Measurements from ENCODE around the gene MYH1. TPM values are rescaled to one million over a fixed set of nuclear protein-coding genes. Genes with fewer than 3 reads are reported as not detected.

The MYH1 gene
- total and polyA plus RNA-seq, 2 donors (not counting 3 experiments of a cell fraction or from before 2014, with no cell fraction given): not detected

GRCh38 chr17:10492004-10492403, 26.3 kb downstream of the MYH1 start:
- DNase-seq (ENCODE audit: low read depth, low spot score) (no peak), FAIRE-seq (no peak)
- no TSS peak for BruUV-seq (replicated peaks)
- intact Hi-C loops (cut with micrococcal nuclease): no loop called here
- no peak overlapping the region for H3K9ac ChIP-seq (replicated peaks; ENCODE audit: extremely low read depth, insufficient read depth, low read length)
- ChIA-PET POLR2A (no interaction called here), CTCF (no interaction called here)
- no peaks in the 10 kb centered on the region for H3K4me1 ChIP-seq (ENCODE audit: control insufficient read depth, extremely low read depth, insufficient read depth, low read length)
- TF ChIP-seq MYC (IDR thresholded peaks at IDR 0.05; ENCODE audit: low read depth, low read length) (no peak), GATA2 (IDR thresholded peaks at IDR 0.05; ENCODE audit: insufficient read depth, insufficient read length, low read depth, low read length) (no peak), MAX (IDR thresholded peaks at IDR 0.05; ENCODE audit: insufficient read depth, insufficient read length) (no peak), POLR2A (IDR thresholded peaks at IDR 0.05; ENCODE audit: low read depth, low read length) (no peak), JUN (IDR thresholded peaks at IDR 0.05; ENCODE audit: borderline replicate concordance, insufficient read depth, insufficient read length, low read depth) (no peak), EZH2 (IDR thresholded peaks at IDR 0.05; ENCODE audit: borderline replicate concordance, low read depth, low read length, severe bottlenecking) (no peak)
- H3K9me3 ChIP-seq (replicated peaks; ENCODE audit: control insufficient read depth, insufficient read depth, low read length): no peaks in the 10 kb centered on the region
- H3K36me3 ChIP-seq (ENCODE audit: control insufficient read depth in 2 of 2, extremely low read depth in 1 of 2, insufficient read depth in 2 of 2, low read length in 2 of 2): no peaks in the 10 kb centered on the region
- H3K27me3 ChIP-seq (ENCODE audit: control insufficient read depth in 2 of 2, insufficient read depth in 2 of 2, low read length in 2 of 2): no peaks in the 10 kb centered on the region
- no peaks in the 10 kb centered on the region for H4K20me1 ChIP-seq (replicated peaks; ENCODE audit: control insufficient read depth, extremely low read depth, insufficient read depth, low read length)
- no peak overlapping the region for H3K4me2 ChIP-seq (ENCODE audit: insufficient read depth, low read length)
- H3K79me2 ChIP-seq (ENCODE audit: control insufficient read depth, insufficient read depth, low read length): no peaks in the 10 kb centered on the region
- H3K4me3 ChIP-seq (replicated peaks in 1 of 3; ENCODE audit: insufficient read depth in 1 of 3, low read depth in 1 of 3, low read length in 3 of 3): no peak overlapping the region
- H3K27ac ChIP-seq (ENCODE audit: insufficient read depth, low read depth, low read length): no peak overlapping the region
- no peaks in the 10 kb centered on the region for H3K9me1 ChIP-seq (replicated peaks; ENCODE audit: control insufficient read depth, extremely low read depth, insufficient read depth, low read length)
- H2AFZ ChIP-seq (ENCODE audit: low read depth, low read length): no peak overlapping the region
- dilution Hi-C loops (cut with MboI; ENCODE audit: extremely low pct_ligation_motif_present, low sequenced_read_pairs): no loop called here

- CTCF ChIA-PET: no interaction called here
- DNase-seq (ENCODE audit: low read depth, low spot score) (no peak), FAIRE-seq (no peak)
- dilution Hi-C loops (cut with MboI; ENCODE audit: extremely low pct_ligation_motif_present, low sequenced_read_pairs): no loop called here
- no peaks in the 10 kb centered on the region for H3K4me1 ChIP-seq (ENCODE audit: control insufficient read depth, extremely low read depth, insufficient read depth, low read length)
- H3K9ac ChIP-seq (replicated peaks; ENCODE audit: extremely low read depth, insufficient read depth, low read length): no peak overlapping the region
- intact Hi-C loops (cut with micrococcal nuclease): no loop called here
- TF ChIP-seq JUN (IDR thresholded peaks at IDR 0.05; ENCODE audit: borderline replicate concordance, insufficient read depth, insufficient read length, low read depth) (no peak), EZH2 (IDR thresholded peaks at IDR 0.05; ENCODE audit: borderline replicate concordance, low read depth, low read length, severe bottlenecking) (no peak), MAX (IDR thresholded peaks at IDR 0.05; ENCODE audit: insufficient read depth, insufficient read length) (no peak), POLR2A (IDR thresholded peaks at IDR 0.05; ENCODE audit: low read depth, low read length) (no peak), GATA2 (IDR thresholded peaks at IDR 0.05; ENCODE audit: insufficient read depth, insufficient read length, low read depth, low read length) (no peak)
- no peaks in the 10 kb centered on the region for H4K20me1 ChIP-seq (replicated peaks; ENCODE audit: control insufficient read depth, extremely low read depth, insufficient read depth, low read length)
- H3K27me3 ChIP-seq (ENCODE audit: control insufficient read depth in 2 of 2, insufficient read depth in 2 of 2, low read length in 2 of 2): no peaks in the 10 kb centered on the region
- H3K27ac ChIP-seq (ENCODE audit: insufficient read depth, low read depth, low read length): no peak overlapping the region
- no peaks in the 10 kb centered on the region for H3K36me3 ChIP-seq (ENCODE audit: control insufficient read depth in 2 of 2, extremely low read depth in 1 of 2, insufficient read depth in 2 of 2, low read length in 2 of 2)
- H3K4me2 ChIP-seq (ENCODE audit: insufficient read depth, low read length): no peak overlapping the region
- H3K9me3 ChIP-seq (replicated peaks; ENCODE audit: control insufficient read depth, insufficient read depth, low read length): peaks cover 5% of the 10 kb centered on the region
- no peaks in the 10 kb centered on the region for H3K9me1 ChIP-seq (replicated peaks; ENCODE audit: control insufficient read depth, extremely low read depth, insufficient read depth, low read length)
- POLR2A ChIA-PET: no interaction called here
- no peak overlapping the region for H3K4me3 ChIP-seq (replicated peaks in 1 of 3; ENCODE audit: insufficient read depth in 1 of 3, low read depth in 1 of 3, low read length in 3 of 3)
- H3K79me2 ChIP-seq (ENCODE audit: control insufficient read depth, insufficient read depth, low read length): no peaks in the 10 kb centered on the region
- no TSS peak for BruUV-seq (replicated peaks)
- no peak overlapping the region for H2AFZ ChIP-seq (ENCODE audit: low read depth, low read length)
Measured at GRCh38 chr17:10482252-10482651, 36.1 kb downstream of the MYH1 start.
